OCI-LY1 (cell line): ENCODE data around the gene AK5.

ENCODE experiments used
- H2AFZ ChIP-seq: fragments of 200-600 bp; sonication (generic), shearing (Covaris generic); 2 replicates; pipeline ENCODE4 v1.6.0; 2014; ENCODE audit warnings: antibody characterized with exemption, mild to moderate bottlenecking, low read length
- H3F3A ChIP-seq: fragments of 200-600 bp; sonication (generic), shearing (Covaris generic); 2 replicates; pipeline ENCODE4 v1.6.0; 2014; ENCODE audit warnings: mild to moderate bottlenecking, antibody characterized with exemption, low read length, moderate library complexity; ENCODE audit not compliant: insufficient read depth
- H3K27ac ChIP-seq: fragments of 200-600 bp; sonication (generic); 2 replicates; pipeline ENCODE4 v1.5.1; 2014; ENCODE audit warnings: low read length, mixed run types, mild to moderate bottlenecking, low read depth; ENCODE audit not compliant: poor library complexity, severe bottlenecking
- H3K27me3 ChIP-seq: fragments of 200-600 bp; sonication (generic); 2 replicates; pipeline ENCODE4 v1.6.0; 2014; ENCODE audit warnings: antibody characterized with exemption, mild to moderate bottlenecking, low read length, moderate library complexity; ENCODE audit not compliant: insufficient read depth
- H3K36me3 ChIP-seq: fragments of 200-600 bp; sonication (generic); 2 replicates; pipeline ENCODE4 v1.6.1; 2014; ENCODE audit warnings: mild to moderate bottlenecking, antibody characterized with exemption, low read length, moderate library complexity, mixed read lengths; ENCODE audit not compliant: insufficient read depth
- H3K4me1 ChIP-seq: fragments of 200-600 bp; sonication (generic); 2 replicates; pipeline ENCODE4 v1.5.1; 2014; ENCODE audit warnings: mild to moderate bottlenecking, low read length, moderate library complexity; ENCODE audit not compliant: insufficient read depth, severe bottlenecking
- H3K4me2 ChIP-seq: fragments of 200-600 bp; sonication (generic), shearing (Covaris generic); 2 replicates; pipeline ENCODE4 v1.6.1; 2014; ENCODE audit warnings: low read length
- H3K4me3 ChIP-seq: fragments of 200-600 bp; sonication (generic); 2 replicates; pipeline ENCODE4 v1.5.1; 2014; ENCODE audit warnings: low read length, low read depth, mild to moderate bottlenecking, mixed read lengths; ENCODE audit not compliant: poor library complexity, severe bottlenecking
- H3K79me2 ChIP-seq: fragments of 200-600 bp; shearing (Covaris generic); 2 replicates; pipeline ENCODE4 v1.6.1; 2016; ENCODE audit warnings: mixed run types, low read length, mixed read lengths; ENCODE audit not compliant: insufficient read depth
- H3K9ac ChIP-seq: fragments of 200-600 bp; sonication (generic), shearing (Covaris generic); 2 replicates; pipeline ENCODE4 v1.6.1; 2014; ENCODE audit warnings: mild to moderate bottlenecking, low read length, mixed read lengths
- H3K9me2 ChIP-seq: fragments of 200-600 bp; sonication (generic), shearing (Covaris generic); 2 replicates; pipeline ENCODE4 v1.6.1; 2014; ENCODE audit warnings: low read depth, mild to moderate bottlenecking, low read length, mixed read lengths
- H3K9me3 ChIP-seq: fragments of 200-600 bp; shearing (Covaris generic); 2 replicates; pipeline ENCODE4 v1.6.1; 2014; ENCODE audit warnings: low read length, mixed read lengths
- H4K20me1 ChIP-seq: fragments of 200-600 bp; sonication (generic), shearing (Covaris generic); 2 replicates; pipeline ENCODE4 v1.6.0; 2016; ENCODE audit warnings: mild to moderate bottlenecking, low read length; ENCODE audit not compliant: insufficient read depth
- EZH2 ChIP-seq: fragments of 200-600 bp; sonication (generic), shearing (Covaris generic); IDR thresholded peaks from 2 replicates; pipeline ENCODE4 v1.8.0; 2017; ENCODE audit warnings: borderline replicate concordance, mixed run types, mild to moderate bottlenecking, antibody characterized with exemption, low read length, moderate library complexity, mixed read lengths
- TF ChIP-seq, protein P1 (sequence below): fragments of 200-600 bp; sonication (generic), shearing (Covaris generic); IDR thresholded peaks from 2 replicates; pipeline ENCODE4 v1.5.1; 2017; ENCODE audit warnings: mild to moderate bottlenecking, antibody characterized with exemption, low read length, moderate library complexity, mixed read lengths

AK5 gene

DNA sequence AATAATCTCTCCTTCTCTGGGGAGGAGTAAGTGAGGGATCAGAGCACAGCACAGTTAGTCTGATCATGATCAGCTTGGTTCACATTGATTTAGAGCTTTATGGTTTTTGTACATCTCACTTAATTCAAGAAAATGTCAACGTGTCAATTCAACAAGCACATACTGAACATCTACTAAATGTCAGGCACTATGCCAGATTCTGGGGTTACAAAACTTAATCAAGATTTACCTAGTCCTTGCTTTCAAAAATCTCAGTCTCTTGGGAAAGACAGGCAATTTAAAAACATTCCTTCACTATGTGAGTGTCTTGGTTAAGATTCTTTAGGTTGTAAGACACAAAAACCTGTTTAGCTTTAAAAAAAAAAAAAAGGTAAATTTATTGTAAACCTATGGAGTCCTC lies 181.4 kb downstream of the AK5 start:
- Histone ChIP-seq H3K4me1 (no peaks in the 10 kb centered on the region), H3K4me3 (no peak overlapping the region), H3F3A (no peaks in the 10 kb centered on the region), H3K9me3 (no peaks in the 10 kb centered on the region), H4K20me1 (no peaks in the 10 kb centered on the region), H3K79me2 (no peaks in the 10 kb centered on the region), H3K9me2 (no peaks in the 10 kb centered on the region), H3K27me3 (no peaks in the 10 kb centered on the region; the same call in 1 of the 2 replicates), H3K27ac (no peak overlapping the region), H3K4me2 (no peak overlapping the region), H3K9ac (no peak overlapping the region), H3K36me3 (no peaks in the 10 kb centered on the region), H2AFZ (no peak overlapping the region)
- TF ChIP-seq EZH2 = no peak
- TF ChIP-seq, protein P1, sequence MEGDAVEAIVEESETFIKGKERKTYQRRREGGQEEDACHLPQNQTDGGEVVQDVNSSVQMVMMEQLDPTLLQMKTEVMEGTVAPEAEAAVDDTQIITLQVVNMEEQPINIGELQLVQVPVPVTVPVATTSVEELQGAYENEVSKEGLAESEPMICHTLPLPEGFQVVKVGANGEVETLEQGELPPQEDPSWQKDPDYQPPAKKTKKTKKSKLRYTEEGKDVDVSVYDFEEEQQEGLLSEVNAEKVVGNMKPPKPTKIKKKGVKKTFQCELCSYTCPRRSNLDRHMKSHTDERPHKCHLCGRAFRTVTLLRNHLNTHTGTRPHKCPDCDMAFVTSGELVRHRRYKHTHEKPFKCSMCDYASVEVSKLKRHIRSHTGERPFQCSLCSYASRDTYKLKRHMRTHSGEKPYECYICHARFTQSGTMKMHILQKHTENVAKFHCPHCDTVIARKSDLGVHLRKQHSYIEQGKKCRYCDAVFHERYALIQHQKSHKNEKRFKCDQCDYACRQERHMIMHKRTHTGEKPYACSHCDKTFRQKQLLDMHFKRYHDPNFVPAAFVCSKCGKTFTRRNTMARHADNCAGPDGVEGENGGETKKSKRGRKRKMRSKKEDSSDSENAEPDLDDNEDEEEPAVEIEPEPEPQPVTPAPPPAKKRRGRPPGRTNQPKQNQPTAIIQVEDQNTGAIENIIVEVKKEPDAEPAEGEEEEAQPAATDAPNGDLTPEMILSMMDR = no peak

DNA sequence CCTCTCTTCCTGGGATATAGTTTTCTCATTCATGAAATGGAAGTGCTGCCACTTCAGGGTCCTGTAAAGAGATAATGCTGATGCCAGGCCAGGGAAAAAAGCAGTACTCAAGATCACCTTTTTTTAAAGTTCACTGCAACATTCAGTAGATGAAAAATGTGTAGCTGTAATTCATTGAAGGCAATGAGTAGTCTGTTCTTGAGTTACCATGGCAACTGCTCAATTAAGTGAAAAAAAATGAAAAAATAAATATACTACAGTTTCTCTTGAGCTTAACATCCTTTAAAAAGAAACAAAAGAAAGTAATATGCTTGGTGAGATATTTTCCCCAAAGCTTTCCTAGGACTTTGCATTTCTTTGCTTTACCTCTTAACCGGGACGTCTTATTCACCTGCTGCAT lies 183.3 kb downstream of the AK5 start:
- no peak overlapping the region for H3K9ac ChIP-seq
- H3K4me2 ChIP-seq = no peak overlapping the region
- no peaks in the 10 kb centered on the region for H3K79me2 ChIP-seq
- no peaks in the 10 kb centered on the region for H3K9me3 ChIP-seq
- H2AFZ ChIP-seq = no peak overlapping the region
- TF ChIP-seq, protein P1 = no peak
- no peak for TF ChIP-seq EZH2
- no peaks in the 10 kb centered on the region for H3K4me1 ChIP-seq
- no peaks in the 10 kb centered on the region for H4K20me1 ChIP-seq
- no peak overlapping the region for H3K27ac ChIP-seq
- H3K4me3 ChIP-seq = no peak overlapping the region
- no peaks in the 10 kb centered on the region for H3F3A ChIP-seq
- no peaks in the 10 kb centered on the region; the same call in 1 of the 2 replicates for H3K27me3 ChIP-seq
- H3K9me2 ChIP-seq = no peaks in the 10 kb centered on the region
- H3K36me3 ChIP-seq = no peaks in the 10 kb centered on the region

DNA sequence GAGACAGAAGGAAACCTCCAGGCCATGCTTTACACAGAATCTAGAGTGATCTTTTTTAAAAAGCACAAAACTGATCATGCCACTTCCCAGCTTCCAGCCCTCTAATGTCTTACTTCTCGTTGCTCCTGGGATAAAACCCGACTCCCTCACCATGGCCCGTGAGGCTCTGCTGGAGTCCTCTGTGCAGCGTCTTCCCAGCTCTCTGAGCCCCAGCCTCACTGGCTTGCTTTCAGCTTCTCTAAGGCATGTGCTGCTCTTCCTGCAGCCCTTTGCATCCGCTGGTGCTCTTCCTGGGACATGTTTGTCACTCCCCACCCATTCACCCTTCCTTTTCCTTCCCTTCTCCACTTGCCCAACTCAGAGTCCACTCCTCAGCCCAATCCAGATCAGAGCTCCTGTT lies 184.1 kb downstream of the AK5 start:
- Histone ChIP-seq H3K27ac (no peak overlapping the region), H3K36me3 (no peaks in the 10 kb centered on the region), H3K27me3 (no peaks in the 10 kb centered on the region; the same call in 1 of the 2 replicates), H4K20me1 (no peaks in the 10 kb centered on the region), H2AFZ (no peak overlapping the region), H3F3A (no peaks in the 10 kb centered on the region), H3K79me2 (no peaks in the 10 kb centered on the region), H3K4me3 (no peak overlapping the region), H3K9ac (no peak overlapping the region), H3K9me3 (no peaks in the 10 kb centered on the region), H3K4me1 (no peaks in the 10 kb centered on the region), H3K4me2 (no peak overlapping the region), H3K9me2 (no peaks in the 10 kb centered on the region)
- TF ChIP-seq EZH2 = no peak
- TF ChIP-seq, protein P1 = no peak
